Measurements from ENCODE around the gene LRRC74B. TPM values are rescaled to one million over a fixed set of nuclear protein-coding genes. Genes with fewer than 3 reads are reported as not detected.

The LRRC74B gene
- polyA plus RNA-seq, 2 of the 4 experiments (the other 2 are of a cell fraction) = 0.08 to 0.10 TPM

DNA sequence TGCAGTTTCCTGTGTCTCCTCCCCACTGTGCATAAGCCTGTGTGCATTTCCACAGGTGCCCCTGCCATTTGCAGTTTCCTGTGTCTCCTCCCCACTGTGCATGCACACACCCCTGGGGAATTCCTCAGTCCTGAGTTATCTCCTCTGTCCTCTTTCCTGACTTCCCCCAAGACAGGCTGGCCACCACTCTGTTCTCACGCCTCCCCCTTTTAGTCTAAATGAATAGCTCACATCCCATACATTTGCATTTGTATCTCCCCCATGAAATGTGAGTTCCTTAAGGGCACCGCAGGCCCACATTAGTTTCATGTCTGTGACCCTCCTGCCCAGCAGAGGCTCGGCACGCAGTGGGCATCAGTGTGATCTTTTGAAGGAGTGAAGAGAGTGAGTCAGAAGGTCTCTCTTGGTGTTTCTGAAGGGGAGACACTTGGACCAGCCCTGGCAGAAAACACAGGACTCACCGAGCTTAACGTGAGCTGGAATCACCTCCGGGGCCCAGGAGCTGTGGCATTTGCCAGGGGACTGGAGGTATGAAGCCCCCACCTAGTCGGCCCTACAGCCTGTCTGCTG is 6.2 kb downstream of the LRRC74B start:
- no peak for FAIRE-seq
- H3K4me1 ChIP-seq = no peaks in the 10 kb centered on the region
- no peak overlapping the region for H3K27ac ChIP-seq
- no peaks in the 10 kb centered on the region for H3K9me3 ChIP-seq
- no peak overlapping the region for H3K4me2 ChIP-seq
- TF ChIP-seq NR3C1 (IDR thresholded peaks at IDR 0.05) (no peak), ATOH8 (CRISPR knock-in tag; IDR thresholded peaks at IDR 0.05; ENCODE audit: low read depth) (no peak), POLR2AphosphoS2 (conservative IDR thresholded peaks at IDR 0.05; ENCODE audit: low read length) (no peak), FOSB (CRISPR knock-in tag; IDR thresholded peaks at IDR 0.05) (no peak), RCOR1 (IDR thresholded peaks at IDR 0.05; ENCODE audit: low read depth, low read length) (no peak), MAZ (IDR thresholded peaks at IDR 0.05; ENCODE audit: borderline replicate concordance, low read depth, low read length) (no peak), MYC (IDR thresholded peaks at IDR 0.05; ENCODE audit: borderline replicate concordance, low read length) (no peak)
- TF ChIP-seq, protein P1, sequence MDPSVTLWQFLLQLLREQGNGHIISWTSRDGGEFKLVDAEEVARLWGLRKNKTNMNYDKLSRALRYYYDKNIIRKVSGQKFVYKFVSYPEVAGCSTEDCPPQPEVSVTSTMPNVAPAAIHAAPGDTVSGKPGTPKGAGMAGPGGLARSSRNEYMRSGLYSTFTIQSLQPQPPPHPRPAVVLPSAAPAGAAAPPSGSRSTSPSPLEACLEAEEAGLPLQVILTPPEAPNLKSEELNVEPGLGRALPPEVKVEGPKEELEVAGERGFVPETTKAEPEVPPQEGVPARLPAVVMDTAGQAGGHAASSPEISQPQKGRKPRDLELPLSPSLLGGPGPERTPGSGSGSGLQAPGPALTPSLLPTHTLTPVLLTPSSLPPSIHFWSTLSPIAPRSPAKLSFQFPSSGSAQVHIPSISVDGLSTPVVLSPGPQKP (IDR thresholded peaks at IDR 0.05; ENCODE audit: low read depth, low read length) = no peak
- ATAC-seq = no peak
- no peak overlapping the region for H3K4me3 ChIP-seq
- ChIA-PET POLR2A (no interaction called here), CTCF (interaction anchor here (0.9 kb wide), 1 partner anchor 51 kb away, joined by 4 read pairs; no protein-coding TSS in a partner anchor)
- DNase-seq (ENCODE audit: low read depth in 1 of 2, low spot score in 1 of 2) = no peak
- 51% methylated on average over 5 of the region's 8 CpGs for WGBS (ENCODE audit: missing lambda C conversion rate)

DNA sequence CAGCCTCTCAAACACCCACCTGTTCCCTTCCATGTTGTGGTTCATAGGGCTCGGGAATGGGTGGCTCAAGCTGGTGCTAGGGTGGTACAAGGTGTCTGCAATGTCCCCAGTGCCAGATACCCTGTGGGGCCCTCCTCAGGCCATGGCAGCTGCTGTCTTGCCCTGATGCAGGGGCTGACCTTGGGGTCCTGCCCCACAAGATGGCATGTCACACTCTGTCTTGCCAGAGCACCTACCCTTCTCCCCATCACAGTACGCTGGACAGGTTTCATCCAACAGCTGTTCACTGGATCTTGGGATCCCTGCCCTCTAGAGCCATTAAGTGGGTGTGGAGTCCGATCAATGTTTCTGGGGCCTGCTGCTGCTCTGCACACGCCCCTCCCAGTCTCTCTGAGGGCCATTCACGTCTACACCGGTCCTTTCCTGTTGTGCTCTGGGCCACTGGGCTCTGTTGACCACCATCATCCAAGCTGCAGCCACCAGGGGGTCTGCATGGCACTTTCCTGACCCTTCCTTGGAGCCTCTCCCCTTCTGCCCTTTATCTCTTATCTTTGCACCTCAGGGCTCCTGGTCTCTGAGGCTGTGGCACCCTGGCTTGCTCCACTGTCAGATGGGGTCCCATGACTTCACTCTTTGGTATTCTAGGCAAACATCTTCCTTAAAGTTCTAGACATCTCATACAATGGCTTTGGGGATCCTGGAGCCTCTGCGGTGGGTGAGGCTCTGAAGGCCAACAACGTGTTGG is 7.1 kb downstream of the LRRC74B start:
- no peaks in the 10 kb centered on the region for H3K9me3 ChIP-seq
- TF ChIP-seq CTCF (IDR thresholded peaks at IDR 0.05) = no peak
- no peak for TF ChIP-seq HOXA7 (CRISPR knock-in tag; IDR thresholded peaks at IDR 0.05)
- TF ChIP-seq ESRRA (IDR thresholded peaks at IDR 0.05; ENCODE audit: borderline replicate concordance, low read length) = no peak
- no peak overlapping the region for H3K4me2 ChIP-seq
- FAIRE-seq (no peak), DNase-seq (ENCODE audit: low read depth in 1 of 2, low spot score in 1 of 2) (no peak), ATAC-seq (no peak)
- no peaks in the 10 kb centered on the region for H3K4me1 ChIP-seq
- ChIA-PET POLR2A (no interaction called here), CTCF (no interaction called here)
- no peak overlapping the region for H3K4me3 ChIP-seq
- H3K27ac ChIP-seq = no peak overlapping the region
- 55% methylated on average over 7 of the region's 8 CpGs for WGBS (ENCODE audit: missing lambda C conversion rate)

DNA sequence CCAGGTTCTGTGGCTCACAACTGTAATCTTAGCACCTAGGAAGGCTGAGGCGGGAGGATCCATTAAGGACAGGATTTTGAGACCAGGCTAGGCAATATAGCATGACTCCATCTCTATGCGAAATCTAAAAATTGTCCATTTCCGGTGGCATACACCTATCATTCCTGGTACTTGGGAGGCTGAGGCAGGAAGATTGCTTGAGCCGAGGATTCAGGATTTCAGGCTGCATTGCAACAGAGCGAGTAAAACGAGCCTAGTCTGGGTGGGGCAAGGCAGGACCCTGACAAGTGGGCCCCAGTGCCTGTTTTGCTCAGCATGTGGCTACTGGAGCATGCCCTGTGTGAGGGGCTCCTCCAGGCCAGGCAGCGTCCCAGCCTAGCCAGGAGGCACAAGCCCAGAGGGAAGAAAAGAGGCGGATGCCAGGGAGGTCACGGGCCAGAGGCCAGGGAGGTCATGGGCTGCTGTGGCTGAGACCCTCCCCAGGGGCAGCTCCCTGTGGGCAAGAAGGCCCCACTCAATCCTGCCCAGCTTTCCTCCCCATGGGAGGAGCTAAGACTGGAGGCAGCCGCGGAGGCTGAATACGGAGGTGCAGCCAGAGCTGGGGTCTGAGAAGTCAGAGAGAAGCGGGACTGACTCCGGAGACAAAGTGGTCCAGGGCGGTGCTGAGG is 8.4 kb downstream of the LRRC74B start:
- no peaks in the 10 kb centered on the region for H3K9me3 ChIP-seq
- ChIA-PET CTCF (interaction anchor here (1.0 kb wide), 1 partner anchor 48 kb away, joined by 3 read pairs; no protein-coding TSS in a partner anchor), POLR2A (no interaction called here)
- ATAC-seq (no peak), FAIRE-seq (no peak), DNase-seq (ENCODE audit: low read depth in 1 of 2, low spot score in 1 of 2) (no peak)
- H3K4me2 ChIP-seq = no peak overlapping the region
- no peak overlapping the region for H3K27ac ChIP-seq
- H3K4me1 ChIP-seq = no peaks in the 10 kb centered on the region
- no peak overlapping the region for H3K4me3 ChIP-seq
- 89% methylated on average over 12 of the region's 15 CpGs for WGBS (ENCODE audit: missing lambda C conversion rate)
- TF ChIP-seq MYC (IDR thresholded peaks at IDR 0.05; ENCODE audit: borderline replicate concordance, low read length) (no peak), FOSL2 (IDR thresholded peaks at IDR 0.05) (no peak), FOSL2 (CRISPR knock-in tag; IDR thresholded peaks at IDR 0.05) (no peak), ZSCAN20 (CRISPR knock-in tag; IDR thresholded peaks at IDR 0.05) (no peak), MAZ (IDR thresholded peaks at IDR 0.05; ENCODE audit: borderline replicate concordance, low read depth, low read length) (no peak), EP300 (IDR thresholded peaks at IDR 0.05) (no peak), NR3C1 (IDR thresholded peaks at IDR 0.05) (no peak), CHD4 (IDR thresholded peaks at IDR 0.05; ENCODE audit: borderline replicate concordance) (no peak), JUN (IDR thresholded peaks at IDR 0.05) (no peak), EHF (CRISPR knock-in tag; IDR thresholded peaks at IDR 0.05) (no peak), RAD21 (conservative IDR thresholded peaks at IDR 0.05 in 1 of 2, IDR thresholded peaks at IDR 0.05 in 1 of 2) (no peak), POLR2A (IDR thresholded peaks at IDR 0.05; ENCODE audit: low read length) (no peak)
- TF ChIP-seq, protein P2, sequence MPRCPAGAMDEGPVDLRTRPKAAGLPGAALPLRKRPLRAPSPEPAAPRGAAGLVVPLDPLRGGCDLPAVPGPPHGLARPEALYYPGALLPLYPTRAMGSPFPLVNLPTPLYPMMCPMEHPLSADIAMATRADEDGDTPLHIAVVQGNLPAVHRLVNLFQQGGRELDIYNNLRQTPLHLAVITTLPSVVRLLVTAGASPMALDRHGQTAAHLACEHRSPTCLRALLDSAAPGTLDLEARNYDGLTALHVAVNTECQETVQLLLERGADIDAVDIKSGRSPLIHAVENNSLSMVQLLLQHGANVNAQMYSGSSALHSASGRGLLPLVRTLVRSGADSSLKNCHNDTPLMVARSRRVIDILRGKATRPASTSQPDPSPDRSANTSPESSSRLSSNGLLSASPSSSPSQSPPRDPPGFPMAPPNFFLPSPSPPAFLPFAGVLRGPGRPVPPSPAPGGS (IDR thresholded peaks at IDR 0.05) = no peak
- TF ChIP-seq, protein P3, sequence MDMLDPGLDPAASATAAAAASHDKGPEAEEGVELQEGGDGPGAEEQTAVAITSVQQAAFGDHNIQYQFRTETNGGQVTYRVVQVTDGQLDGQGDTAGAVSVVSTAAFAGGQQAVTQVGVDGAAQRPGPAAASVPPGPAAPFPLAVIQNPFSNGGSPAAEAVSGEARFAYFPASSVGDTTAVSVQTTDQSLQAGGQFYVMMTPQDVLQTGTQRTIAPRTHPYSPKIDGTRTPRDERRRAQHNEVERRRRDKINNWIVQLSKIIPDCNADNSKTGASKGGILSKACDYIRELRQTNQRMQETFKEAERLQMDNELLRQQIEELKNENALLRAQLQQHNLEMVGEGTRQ (IDR thresholded peaks at IDR 0.05) = no peak
- TF ChIP-seq, protein P1 (IDR thresholded peaks at IDR 0.05; ENCODE audit: low read depth, low read length) = no peak
